NT2/D1 (cell line): ENCODE measurements around the gene RNU6-1.

Experiments
- SUZ12 ChIP-seq: IDR thresholded peaks from 2 replicates; pipeline ENCODE4 v1.6.1; 2011; ENCODE audit not compliant: insufficient read length, insufficient read depth; ENCODE audit errors: extremely low read depth
- YY1 ChIP-seq: IDR thresholded peaks from 2 replicates; pipeline ENCODE4 v1.6.1; 2011; ENCODE audit not compliant: insufficient read length, insufficient read depth
- ZNF274 ChIP-seq: IDR thresholded peaks from 2 replicates; pipeline ENCODE4 v1.6.1; 2011; ENCODE audit warnings: mild to moderate bottlenecking, low read depth, low read length

GRCh38 chr15:67824197-67824968, 15.5 kb downstream of the RNU6-1 start:
- TF ChIP-seq ZNF274 (no peak), YY1 (no peak), SUZ12 (peak; percentile 25)
